Effector CD8-positive, alpha-beta T cell (primary cell): Measurements from ENCODE around the gene ATXN7L1.

Experiments
- DNase-seq: peaks from one replicate; lab custom pipeline; 2025; lab: John Stamatoyannopoulos, UW

The ATXN7L1 gene

GRCh38 chr7:105675934-105676371 lies 200.4 kb downstream of the ATXN7L1 start:
- DNase-seq, result peak; percentile 14

DNA sequence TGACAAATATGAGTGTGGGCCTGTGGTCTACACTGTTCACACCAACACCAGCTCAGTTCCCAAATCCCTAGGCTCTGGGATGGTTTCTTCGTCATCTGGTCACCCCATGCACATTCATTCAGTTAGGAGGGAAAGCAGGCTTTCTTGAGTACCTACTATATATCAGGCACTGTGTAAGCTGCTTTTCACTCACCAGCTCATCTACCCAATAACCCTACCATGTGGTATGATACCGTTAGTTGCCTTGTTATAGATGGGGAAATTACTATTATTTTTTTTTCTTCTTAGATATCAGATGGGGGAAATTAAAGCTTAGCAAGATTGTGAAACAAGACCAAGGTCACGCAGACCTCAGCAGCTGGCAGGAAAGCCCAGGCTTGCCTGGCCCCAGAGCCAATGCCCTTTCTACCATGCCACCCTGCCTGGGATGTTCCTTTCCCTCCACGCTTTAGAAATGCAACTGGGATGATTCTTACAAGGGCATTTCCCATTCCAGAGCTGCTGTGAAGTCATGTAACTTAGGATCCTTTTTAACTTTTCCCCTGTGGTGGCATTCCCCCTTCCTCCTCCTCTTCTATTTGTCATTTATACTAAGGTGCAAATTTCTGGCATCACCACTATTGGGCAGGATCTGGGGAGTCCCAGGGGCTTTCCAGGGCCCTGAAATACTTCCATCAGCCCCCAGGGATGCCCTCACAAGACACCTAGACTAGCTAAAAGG lies 202.0 kb downstream of the ATXN7L1 start:
- DNase-seq, result no peak

DNA sequence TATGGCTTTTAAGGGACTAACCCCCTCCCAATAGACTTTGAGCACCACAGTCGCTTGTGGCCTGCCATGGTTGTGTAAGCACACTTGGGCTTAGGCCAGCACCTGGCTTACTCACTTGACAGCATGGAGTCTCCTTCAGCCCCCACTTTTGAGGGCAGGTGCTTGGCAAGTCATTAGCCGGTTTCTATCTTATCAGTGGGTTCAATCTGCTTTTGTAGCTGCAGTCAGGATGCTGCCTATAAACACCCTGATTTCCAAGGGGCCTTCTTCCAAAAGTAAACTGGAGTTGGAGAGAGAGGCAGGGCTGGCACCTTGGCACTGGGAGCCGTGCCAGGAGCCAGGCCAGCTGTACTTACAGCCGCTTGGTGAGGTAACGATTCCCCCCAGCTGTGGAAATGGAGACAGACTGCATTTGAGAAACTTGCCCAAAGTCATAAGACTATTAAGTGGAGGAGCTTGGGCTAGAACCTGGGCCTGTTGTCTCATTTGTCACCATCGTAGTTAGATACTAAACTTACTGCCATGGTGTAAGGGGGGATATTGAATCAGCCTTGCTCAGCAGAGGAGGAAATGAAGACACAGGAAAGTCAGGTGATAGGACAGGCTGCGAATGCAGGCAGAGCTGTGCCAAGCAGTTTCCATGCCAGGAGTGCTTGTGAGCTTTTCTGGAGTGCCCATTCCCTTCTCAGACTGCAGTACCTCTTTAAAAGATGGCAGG lies 202.9 kb downstream of the ATXN7L1 start:
- DNase-seq, result no peak

DNA sequence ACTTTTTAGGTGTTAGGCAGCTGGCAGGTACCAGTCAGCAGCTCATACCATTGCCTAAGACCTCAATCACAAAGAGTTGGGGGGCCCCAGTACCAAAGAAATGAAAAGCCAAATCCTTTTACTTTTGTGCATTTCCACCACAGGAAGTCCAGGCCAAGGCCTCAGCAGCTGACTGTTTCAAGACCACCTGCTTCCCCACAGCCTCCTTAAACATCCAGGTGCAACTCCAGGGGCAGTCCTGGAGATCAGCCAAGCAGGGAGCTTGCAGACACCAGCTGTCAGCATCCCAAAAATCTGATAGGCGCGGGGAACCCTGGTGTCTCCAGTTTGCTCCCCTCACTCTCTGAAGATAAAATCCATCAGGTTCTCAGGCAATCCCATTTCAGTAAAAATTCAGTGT lies 203.6 kb downstream of the ATXN7L1 start:
- no peak for DNase-seq

DNA sequence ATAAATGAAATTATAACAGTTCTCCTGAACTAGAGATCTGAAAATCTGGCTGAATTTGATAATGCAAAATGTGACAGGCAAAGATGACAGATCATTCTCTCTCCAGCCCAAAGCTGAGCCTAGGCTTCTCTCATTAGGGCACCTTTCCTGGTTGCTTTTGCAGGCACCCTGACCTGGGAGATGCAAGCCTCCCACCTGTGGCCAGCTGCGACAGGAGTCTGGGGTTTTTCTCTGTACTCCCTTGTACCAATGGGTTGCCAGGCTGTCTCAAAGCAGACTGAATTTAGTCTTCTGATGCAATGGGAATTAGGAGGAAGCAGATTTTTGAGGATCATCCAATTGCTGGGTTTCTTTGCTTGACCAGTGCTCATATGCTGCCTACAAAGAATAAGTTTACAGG lies 210.1 kb downstream of the ATXN7L1 start:
- DNase-seq, result no peak

GRCh38 chr7:105665684-105666083 lies 210.7 kb downstream of the ATXN7L1 start:
- DNase-seq, result no peak

DNA sequence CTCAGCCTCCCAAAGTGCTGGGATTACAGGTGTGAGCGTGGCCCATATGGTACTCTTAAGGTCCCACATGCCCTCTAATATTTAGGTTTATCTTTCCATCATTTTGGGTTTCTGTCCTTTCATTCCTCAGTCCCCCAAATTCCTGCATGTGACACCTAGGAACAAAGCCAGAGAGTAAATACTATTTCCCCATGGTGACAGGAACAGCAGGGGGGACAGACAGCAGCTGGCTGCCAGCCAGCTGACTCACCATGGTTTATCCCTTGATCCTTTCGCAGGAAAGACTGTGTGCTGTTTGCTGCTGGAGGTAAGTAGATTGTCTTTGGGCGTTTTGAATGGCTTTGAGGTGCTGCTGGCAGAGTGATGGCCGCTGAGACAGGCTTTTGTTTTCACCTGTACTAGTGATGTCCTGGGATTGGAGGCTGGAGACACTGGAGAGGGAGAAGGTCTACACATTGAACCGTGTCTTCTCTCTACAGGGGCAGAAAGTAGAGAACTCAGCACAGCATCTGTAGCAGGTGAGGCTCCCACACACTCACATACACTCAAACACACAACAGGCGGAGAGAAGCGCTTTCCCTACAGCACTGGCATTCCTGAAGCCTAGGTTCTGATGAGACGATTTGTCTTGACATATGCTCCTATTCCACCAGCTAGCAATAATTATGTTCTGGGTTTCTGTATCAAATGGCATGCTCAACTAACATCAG lies 211.4 kb downstream of the ATXN7L1 start:
- no peak for DNase-seq

- no peak for DNase-seq
Observed at GRCh38 chr7:105662998-105663397, 213.4 kb downstream of the ATXN7L1 start.

- DNase-seq, result no peak
Observed at GRCh38 chr7:105661625-105662024, 214.8 kb downstream of the ATXN7L1 start.

GRCh38 chr7:105656922-105657521 lies 219.4 kb downstream of the ATXN7L1 start:
- DNase-seq, result peak; percentile 57

DNA sequence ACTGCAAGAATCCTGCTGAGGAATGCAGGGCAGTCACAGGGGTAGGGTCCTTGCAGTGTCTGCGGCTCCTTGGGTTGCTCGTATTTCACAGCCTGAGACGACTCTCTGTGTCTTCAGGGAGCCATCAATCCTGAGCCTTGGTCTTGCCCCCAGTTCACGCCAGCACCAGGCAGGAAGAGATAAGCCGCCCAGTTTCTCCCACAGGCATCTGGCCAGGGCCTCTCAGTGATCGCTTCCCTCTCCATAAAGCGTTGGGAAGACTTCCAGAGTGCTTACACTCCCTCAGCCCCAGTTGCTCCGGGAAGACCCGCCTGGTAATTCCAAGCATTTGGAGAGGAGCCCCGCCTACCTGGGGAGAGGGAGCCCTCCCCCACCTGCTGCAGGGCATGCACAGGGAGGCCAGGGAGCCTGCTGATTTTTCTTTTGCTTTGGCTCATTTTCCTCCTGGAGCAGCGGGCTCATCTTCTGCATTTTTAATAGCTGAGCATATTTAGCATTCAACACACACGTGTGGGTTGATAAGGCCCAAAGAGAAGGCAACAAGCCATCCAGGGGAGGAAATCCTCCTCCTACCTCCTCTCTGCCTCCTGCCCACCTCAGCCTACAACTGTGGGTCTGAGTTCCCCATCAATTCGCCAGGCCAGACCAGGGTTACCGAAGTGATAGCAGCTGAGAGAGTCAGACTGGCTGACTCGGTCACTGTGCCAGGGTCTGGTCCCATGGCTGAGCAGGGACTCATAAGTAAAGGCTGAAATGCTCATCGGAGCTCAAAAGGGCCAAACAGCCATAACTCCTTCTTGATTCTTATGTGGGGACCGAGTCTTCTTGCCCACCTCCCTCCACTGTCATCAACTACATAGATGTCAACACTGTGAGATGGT lies 220.7 kb downstream of the ATXN7L1 start:
- no peak for DNase-seq

DNA sequence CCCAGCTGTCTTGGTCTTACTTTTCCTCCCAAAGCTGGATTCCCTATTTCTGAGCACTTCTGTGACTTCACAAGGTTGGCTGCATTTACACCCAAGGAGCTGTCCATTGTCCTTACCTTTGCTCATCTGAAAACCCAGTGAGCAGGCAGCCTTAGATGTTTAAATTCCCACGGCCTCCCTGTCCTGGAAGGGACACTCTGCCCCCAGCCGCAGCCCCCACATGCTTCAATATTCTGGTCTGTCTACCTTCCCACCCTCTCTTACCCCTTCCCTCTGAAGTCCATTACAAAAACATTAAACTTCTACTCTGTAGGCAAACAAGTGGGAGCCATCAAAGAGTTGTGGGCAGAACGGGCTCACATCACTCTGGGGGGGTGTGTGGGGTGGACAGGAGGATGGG lies 221.3 kb downstream of the ATXN7L1 start:
- DNase-seq, result no peak

DNA sequence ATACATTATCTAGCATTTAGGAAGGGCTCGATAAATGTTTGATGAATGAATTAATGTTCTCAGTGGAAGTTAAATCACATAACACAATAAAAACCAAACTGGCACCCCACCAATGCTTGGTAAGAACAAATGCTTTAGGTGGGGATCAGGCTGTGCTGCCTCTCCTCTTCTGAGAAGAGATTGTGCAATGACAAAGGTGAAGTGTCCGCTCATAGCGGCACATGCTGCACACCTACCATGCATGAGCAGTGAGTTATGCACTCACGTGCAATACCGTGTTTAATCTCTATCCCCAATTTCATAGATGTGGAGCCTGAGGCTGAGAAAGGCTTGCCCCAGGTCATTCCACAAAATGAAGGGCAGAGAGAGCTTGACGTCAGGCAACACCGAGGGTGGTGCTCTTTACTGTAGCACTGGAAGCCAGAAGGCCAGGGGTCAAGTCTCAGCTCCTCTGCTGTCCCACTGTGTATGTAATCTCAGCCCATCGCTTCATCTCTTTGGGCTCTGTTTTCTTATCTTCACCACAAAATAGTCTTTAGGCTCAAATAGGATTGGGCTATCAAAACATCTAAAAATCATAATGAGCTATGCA lies 222.2 kb downstream of the ATXN7L1 start:
- DNase-seq, result no peak

DNA sequence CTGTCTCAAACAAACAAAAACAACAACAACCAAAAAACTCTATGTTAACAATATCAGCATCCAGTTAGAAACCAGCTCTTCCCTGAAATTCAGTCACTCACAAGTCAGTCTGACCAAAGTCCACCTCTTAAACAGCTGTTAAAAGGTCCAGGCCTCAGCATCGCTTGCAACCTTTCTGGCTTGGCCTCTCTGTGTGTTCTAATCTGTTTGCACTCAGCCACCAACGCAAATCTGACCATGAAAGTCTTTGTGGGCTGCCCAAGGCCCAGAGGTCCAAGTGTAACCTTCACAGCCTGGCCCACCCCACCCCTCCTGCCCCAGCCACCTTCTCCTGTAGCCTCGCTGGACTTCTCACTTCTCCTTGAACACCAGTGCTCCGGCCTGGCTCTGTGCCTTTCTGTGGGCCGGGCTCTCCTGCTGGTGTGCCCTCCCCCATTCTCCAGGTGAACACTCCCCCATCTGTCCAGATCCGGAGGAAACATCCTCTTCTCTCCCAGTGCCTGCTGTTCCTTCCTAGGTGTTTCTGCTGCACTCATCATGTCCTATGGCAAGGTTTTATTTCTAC lies 222.9 kb downstream of the ATXN7L1 start:
- DNase-seq, result no peak

DNA sequence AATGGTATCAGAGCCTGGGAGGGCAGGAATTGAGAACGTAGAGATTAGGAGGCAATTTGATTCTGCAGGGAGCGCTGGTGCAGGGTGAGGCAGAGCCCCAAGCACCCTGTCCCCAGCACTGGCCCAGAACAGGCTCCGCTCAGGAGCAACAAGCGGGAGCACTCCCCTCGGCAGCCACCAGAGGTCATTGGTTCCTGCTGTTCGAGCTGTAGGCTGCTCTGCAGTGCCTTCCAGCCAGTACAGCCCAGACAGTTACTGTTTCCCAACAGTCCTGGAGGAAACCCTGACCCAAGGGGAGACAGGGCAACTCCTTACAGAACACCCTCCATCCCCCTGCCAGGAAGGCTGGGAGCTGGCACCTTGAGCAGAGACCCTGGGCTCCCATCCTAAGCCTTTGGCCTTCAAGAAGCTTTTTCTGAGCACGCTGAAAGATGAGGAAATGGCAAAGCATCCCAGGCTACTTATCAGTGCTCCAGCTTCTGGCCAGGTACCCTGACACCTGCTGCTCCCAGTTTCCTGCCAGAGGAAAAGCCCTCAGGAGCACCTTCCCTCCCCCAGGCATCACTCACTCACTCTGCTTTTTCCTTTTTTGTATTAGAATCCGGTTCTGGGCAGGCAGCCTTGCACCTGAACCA lies 223.9 kb downstream of the ATXN7L1 start:
- DNase-seq, result peak; percentile 17

GRCh38 chr7:105651798-105652197 lies 224.6 kb downstream of the ATXN7L1 start:
- DNase-seq, result no peak

GRCh38 chr7:105650382-105650970 lies 225.9 kb downstream of the ATXN7L1 start:
- DNase-seq, result no peak

DNA sequence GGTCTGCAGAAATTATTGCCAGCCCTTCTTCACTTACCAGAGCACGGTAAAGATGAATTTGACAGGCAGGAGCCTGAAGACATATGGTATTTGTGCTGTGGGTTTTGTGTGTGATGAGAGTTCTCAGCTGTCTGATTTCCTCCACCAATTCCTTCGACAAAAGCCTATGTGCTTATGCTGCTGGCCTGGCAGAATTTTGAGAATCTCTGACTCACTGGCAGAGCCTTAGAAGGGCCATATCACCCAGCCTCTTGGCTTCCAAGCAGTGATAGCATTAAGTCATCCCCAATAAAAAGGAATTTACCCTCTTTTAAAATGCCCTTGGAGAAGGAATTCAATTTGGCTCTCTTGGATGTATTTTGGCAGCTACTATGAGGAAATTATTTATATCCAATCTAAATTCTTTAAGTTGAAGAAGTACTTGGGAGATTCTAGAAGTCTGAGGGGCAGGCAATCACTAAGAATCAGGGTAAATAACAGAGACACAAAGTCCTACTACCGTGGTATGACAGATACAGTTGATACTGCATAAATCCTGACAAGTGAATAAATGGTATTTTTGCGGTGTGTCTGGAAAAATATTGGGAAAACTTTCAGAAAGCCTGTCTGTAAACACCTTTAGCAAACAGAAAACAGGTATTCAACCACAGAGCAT lies 226.5 kb downstream of the ATXN7L1 start:
- no peak for DNase-seq
